GM19351 (cell line): ENCODE data around the gene CCDC83.

ENCODE experiments used
- ATAC-seq: cut with Tn5 transposase; IDR thresholded peaks from one replicate; pipeline ENCODE4 v1.9.1; 2021; ENCODE audit warnings: mild to moderate bottlenecking, moderate library complexity; ENCODE audit not compliant: unreplicated experiment

The CCDC83 gene

DNA sequence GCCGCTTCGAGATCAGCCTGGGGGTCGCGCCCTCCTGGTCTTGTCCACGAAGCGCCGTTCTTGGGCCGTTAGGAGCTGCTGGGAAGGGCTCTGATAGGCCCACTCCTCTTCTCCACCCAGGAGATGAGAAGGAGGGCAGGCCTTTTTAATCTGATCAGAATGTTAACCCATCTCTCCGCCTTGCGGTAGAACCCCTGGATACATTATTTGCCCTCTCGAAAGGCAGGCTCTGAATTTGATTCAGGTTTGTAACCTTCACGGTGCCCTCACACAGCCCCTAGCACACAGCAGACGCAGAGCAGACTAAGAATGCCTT is at the start of gene CCDC83:
Gene CCDC83 (plus strand): TSS at position 43 of the 316 bp plus-strand sequence. CDS start 9,741 bp downstream, outside the sequence.
- ATAC-seq, result no peak

DNA sequence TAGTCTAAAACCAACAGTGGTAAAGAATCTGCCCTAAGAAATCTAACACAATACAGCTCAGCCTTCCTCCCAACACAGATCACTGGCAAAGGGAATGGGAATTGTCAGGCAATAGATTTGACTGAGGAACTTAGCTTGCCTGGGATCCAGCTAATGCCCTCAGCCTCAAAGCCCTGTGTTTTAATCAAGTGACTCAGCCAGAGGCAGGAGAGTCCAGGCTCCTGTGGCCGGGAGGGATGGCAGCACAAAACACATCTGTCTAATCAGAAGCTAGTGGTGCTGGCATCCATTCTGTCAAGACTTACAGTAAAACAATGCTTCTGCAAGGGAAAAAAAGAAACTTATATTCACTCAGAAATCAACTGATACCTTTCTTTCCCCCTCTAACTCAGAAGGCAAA is 49.8 kb upstream of the CCDC83 start:
- ATAC-seq, result no peak

DNA sequence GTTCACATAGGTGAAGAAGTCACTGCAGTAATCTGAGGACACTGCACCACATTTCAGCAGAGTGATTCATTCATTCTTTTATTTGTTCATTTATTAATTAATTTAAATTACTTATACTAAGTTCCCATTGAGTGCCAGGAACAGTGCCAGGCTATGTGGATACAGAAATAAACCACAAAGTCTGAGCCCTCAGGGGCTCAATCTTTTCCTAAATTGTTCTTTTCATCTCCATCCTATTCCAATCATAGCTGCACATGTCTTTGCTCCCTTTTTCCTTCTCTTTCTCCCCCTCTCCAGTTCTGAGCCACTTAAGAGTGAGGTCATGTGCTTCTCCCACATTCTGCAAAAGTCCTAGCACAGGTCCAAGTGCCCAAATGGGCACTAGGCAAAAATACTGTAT is 49.2 kb upstream of the CCDC83 start:
- ATAC-seq, result no peak

DNA sequence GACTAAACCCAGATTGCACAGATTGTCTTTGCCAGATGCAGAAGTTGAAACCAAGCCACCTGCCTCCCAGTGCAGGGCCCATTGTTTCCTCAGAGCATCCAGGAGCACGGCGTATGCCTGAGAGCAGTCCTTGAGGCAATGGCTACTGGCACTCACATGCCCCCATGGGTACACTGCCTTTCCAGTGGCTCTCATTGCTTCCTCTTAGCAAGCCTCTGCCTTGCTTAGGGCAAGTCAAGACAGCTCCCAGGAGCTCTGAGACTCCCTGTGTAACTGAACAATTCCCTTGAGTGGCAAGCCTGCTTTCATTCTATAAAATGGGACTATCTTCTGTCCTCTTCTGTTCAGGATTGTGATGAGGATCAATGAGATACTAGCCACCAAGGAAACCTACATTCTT is 48.3 kb upstream of the CCDC83 start:
- ATAC-seq, result no peak

DNA sequence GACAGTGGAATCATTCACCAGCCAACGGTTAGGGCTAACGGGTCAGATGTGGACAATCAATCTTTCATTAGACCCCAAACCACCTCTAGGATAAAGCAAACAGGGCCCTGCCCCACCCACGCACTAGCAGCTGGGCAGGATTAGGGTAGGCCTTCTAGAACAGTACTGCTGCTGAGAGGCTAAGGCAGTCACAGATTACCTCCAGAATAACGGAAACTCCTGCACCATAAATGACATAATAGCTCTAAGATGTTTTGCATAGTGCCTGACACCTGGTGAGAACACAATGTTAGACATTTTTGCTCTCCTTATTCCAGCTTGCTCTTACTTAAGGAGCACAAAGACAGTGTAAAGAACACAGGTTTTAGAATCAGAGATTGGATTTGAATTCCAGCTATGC is 46.0 kb upstream of the CCDC83 start:
- no peak for ATAC-seq

DNA sequence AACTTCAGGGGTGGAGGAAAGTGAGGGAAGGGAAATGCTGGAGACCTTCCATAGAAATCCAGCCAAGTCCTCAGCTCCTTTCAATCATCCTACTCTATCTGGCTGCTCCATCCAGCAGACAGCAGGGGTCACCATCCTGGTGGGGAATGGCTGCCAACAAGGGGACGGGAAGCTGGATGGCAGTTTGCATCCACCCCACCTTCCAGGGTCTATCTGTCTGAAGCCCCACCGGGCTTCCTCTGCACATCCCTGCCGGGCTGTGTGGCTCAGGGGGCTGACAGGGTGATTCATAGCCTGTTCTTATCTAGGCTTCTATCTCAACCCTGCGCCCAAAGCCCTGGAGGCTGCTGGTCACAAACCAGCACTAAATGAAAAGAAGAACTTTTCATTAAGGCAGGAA is 45.3 kb upstream of the CCDC83 start:
- ATAC-seq, result no peak

DNA sequence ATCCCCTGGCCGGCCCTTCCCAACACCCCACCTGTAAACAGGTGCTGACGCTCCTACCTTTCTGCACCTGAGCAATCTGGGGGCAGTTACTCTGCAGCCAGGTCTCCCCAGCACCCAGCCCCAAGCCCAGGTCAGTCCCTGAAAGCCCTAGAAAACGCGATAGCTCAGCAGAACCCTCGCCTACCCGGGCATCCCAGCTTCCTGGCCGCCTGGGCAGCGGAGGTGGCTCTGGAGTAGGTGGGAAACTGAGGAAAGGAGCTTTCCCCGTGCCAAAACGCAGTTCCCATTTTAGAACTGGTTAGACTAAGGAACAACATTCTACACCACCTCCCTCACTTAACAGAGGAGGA is 44.7 kb upstream of the CCDC83 start:
- no peak for ATAC-seq

DNA sequence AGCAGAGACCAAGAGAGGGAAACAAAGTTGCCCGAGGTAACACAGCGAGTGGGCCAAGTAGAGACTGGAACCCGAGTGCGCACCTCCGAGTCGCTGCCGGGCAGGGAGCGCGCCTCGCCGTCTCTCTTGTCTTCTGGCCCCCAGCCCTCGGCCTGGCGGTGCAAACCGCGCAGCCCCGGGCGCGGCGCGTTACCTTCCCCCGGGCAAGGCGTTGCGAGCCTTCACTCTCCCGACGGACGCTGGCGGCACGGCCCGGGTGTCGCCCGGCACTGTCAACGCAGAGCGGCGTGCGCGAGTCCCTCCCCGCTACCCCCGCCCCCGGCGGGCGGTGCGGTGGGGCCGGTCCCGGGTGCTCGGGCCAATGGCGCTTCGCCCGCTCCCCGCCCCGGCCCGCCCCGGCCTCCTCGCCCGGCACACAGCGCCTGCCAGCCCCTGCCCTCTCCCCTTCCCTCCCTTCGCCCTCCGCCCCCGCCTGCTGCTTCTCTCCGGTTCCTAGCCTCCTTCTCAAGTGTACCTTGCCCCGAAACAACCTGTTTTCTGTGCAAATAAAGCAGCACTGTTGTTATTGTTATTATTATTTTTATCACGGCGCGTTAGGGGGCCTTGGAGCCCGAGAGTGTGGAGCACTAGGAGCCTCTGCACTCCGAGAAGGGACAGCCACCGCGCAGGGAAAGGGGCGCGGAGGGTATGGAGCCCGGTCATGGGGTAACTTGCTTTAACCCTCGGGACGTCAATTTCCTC is 44.1 kb upstream of the CCDC83 start, which contains the start of gene SYTL2:
Gene SYTL2 (minus strand): TSS at position 271 of the 741 bp plus-strand sequence. CDS start 53,416 bp downstream, outside the sequence.
- peak; percentile 90 for ATAC-seq

DNA sequence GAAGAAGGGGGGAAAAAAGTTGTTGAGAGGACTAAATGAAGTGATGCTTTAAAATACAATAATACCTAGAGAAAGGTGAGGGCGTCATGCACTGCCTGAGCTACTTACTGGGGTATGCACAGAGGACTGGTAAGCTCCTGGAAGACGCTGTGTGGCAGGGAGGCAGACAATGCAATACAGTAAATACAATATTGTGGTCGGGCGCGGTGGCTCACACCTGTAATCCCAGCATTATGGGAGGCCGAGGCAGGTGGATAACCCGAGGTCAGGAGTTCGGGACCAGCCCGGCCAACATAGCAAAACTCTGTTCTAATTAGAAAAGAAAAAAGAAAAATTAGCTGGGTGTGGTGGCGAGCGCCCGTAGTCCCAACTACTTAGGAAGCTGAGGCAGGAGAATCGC is 43.6 kb upstream of the CCDC83 start:
- ATAC-seq, result no peak

DNA sequence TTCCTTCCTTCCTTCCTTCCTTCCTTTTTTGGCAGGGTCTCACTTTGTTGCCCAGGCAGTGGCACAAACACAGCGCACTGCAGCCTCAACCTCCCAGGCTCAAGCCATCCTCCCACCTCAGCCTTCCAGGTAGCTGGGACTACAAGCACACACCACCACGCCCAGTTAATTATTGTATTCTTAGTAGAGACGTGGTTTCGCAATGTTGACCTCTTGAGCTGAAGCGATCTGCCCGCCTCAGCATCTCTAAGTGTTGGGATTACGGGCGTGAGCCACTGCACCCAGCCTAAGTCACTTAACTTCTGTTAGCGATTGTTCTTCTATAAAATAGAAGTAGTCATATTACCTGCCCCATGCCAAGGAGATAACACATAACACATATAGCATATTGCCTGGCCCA is 41.5 kb upstream of the CCDC83 start:
- no peak for ATAC-seq

DNA sequence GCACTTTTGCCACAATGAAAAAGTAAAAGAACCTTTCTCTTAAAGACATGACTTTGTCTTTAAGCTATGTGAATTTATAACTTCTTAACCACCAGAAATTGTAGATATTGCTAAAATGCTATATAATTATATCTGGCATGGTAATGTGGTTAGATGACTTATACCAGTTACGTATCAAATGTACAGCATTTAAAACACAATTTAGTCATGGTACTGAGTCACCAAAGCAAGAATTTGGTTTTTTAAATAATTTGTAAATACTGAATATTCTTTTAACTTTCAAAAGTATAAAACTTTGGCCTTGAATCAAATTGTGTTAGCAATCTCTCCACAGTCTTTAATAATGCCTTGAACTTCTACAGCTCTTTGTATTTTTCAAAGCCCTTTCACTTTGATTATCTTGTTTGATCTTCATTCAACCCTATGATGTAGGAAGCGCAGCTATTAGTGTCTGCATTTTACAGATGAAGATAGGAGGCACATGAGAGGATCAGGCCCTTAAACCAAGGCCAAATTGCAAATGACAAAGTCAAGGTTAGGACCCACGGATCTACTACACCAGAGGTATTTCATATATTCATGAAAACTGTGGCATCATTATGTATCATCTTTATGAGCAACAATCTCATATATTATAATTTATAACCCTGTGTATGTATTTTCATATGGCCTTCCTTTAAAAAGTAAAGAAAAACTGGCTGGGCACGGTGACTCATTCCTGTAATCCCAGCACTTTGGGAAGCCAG is 39.8 kb upstream of the CCDC83 start:
- ATAC-seq, result no peak

DNA sequence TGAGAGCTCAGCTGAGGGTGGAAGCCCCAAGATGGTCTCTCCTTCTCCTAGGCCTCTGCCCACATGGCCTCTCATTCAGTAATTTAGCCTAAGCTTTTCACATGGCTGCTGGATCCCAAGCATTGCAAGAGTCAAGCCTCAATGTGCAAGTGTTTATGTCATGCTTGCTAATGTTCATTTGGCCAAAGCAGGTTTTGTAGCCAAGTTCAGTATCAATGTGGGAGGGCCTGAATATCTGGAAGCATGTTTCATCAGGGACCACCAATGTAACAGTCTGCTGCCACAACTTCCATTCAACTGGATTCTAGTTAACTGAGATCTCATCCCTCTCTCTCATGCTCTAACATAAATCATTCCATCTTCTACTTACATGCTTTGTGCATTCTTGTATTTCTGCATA is 35.7 kb upstream of the CCDC83 start:
- ATAC-seq, result no peak

DNA sequence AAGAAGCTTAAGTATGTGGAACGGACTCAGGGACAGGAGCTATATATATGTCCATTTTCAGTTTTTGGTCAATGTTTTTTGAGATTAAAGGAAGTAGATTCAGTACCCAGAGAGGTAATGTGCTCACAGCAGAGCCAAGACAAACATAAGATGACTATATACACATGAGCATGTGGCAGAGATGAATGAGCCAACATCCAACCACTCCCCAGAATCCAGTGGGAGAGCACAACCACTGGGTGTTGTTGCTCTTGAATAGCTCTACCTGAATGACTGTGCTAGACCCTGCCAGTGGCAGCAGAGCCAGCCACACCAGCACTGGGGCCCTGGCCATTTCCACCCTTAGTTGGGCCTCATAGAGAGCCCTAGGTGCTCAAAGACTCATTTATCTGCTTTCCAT is 33.5 kb upstream of the CCDC83 start:
- ATAC-seq, result no peak

DNA sequence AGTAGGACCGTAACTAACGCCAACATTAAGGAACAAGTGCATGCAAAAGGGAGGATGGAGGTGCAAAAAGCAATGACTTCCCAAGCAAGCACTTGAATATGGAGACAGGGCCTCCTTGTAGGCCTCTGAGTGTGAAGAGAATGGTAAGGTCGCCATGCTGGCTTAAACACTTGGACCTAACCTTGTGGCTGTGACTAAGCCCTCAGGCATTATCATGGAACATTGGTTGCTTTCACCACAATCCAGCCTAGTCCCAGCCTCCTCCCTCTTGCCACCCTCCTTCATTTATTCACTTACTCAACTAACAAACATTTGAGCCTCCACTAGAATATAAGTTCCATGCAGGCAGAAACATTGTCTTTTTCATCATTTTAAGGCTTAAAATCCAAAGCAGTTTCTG is 32.4 kb upstream of the CCDC83 start:
- ATAC-seq, result no peak

DNA sequence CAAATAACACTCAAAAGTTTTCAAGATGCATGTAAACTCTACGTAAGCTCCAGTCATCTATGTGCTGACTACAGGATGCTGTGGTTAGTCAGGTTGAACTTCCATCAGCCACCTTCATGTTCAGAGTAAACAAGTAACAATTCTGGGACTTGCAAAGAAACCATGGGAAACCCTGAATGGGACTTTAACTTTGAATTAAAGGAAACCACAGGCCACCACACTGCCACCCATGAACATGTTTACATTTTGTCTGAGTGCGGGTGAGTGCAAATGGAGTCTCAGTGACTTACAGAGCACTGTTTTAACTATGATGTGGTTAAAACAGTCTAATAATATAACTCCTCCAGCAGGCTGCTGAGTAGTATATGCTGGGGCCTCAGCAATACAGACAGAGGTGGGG is 31.4 kb upstream of the CCDC83 start:
- peak; percentile 36 for ATAC-seq

DNA sequence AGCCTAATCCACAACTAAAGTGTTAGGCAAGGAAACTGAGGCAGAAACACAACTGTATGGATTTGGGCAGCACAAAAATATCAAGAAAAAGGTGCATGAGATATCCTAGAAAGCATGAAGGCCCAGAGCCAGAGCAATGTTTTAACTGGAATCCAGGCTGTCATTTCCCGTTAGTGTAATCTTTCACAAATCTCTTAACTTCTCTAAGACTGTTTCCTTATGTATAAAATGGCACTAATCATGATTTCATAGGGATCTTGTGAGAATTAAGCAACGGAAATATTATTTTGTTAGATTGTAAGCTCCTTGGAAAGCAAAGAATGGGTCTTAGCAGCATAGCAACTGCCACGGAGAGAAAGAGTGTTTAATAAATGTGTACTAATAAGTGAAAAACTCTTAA is 29.6 kb upstream of the CCDC83 start:
- no peak for ATAC-seq

DNA sequence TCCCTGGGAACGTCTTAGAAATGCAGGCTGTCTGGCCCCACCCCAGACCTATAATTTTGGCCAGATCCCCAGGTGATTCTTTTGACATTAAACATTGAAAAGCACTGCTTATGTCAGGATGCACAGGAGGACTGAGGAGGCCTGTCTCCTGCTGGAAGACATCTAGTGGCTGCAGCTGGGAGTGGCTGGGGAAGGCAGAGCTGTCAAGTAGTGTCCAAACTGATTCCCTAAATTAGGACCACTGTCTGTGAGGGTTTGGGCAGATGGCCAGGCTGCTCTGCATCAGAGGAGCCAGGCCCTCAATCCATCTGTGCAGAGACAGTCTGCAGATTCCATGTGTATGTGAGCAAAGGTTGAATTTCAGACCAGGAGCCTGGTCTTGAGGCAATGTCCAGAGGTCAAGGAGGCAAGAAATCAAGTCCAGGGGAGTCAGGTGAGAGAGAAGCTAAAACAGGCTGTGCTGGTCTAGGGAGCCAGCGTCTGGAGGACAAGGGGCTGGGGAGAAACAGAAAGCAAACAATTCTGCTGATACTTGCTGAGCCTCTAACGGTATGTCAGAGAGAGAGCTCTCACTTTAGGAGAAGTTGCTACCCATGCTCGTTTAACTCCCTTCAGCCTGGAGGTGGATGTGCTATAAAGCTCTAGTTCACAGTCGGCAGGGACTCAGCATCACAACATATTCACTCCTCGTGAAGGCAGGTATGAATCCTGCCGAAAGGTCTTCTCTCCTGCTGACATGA is 28.9 kb upstream of the CCDC83 start:
- peak; percentile 60 for ATAC-seq

DNA sequence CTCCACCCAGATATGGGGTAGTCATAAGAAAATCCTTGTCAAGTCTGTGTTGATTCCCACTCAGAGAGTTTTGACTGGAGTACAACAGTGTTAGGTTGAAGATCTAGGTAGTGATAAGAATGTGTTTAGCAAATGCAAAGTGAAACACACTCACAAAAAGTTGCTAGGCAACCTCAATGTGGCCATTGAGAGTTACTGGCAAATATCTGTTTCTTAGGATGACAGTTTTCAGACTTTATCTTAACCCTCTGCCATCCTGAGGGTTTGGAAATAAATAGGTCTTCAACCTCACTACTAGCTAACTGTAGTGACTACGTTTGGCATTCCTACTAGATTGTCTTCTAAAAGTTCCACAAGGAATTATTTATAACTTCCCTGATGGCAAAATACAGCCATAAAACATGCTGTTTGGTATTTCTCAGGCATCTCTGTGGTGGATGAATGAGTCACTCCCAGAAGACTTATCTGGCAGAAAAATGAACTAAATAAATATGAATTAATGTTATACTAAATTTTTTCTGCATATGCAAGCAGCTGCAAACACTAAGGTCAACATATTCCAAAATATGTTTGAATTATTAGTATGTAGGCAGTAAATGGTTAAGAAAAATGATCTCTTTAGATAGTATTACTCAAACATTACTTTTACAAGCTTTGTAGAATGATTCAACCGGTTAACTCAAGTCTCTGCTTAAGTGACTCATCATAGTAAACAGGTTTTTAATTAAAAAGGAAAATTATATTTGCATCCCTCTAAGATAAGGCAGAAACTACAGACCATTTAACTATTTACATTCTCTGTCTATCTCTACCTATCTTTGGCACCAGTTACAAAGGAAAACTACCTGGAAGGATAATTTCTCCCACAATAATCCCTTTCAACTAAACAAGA is 27.2 kb upstream of the CCDC83 start:
- ATAC-seq, result no peak

DNA sequence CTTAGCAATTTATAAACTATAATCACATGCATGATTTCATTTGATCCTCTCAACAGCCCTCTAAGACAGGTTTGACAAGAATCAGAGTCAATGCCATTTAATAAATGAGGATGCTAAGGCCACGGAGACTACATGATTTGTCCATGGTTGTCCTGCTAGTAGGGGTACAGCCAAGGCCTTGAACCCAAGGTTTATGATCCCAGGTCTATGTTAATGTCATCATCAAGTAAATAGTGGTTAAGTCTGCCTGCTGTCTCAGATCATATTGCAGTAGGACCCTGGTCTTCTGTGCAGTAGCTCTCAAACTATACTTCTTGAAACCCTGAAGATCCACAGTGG is 26.6 kb upstream of the CCDC83 start:
- no peak for ATAC-seq

DNA sequence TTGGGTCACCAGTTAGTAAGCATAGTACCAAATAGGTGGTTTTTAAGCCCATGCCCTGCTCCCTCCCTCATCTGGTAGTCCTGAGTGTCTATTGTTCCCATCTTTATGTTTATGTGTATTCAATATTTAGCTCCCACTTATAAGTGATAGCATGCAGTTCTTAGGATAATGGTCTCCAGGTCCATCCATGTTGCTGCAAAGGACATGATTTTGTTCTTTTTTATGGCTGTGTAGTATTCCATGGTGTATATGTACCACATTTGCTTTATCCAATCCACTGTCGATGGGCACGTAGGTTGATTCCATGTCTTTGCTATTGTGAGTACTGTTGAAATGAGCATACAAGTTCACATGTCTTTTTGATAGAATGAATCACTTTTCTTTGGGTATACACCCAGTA is 26.0 kb upstream of the CCDC83 start:
- ATAC-seq, result no peak

DNA sequence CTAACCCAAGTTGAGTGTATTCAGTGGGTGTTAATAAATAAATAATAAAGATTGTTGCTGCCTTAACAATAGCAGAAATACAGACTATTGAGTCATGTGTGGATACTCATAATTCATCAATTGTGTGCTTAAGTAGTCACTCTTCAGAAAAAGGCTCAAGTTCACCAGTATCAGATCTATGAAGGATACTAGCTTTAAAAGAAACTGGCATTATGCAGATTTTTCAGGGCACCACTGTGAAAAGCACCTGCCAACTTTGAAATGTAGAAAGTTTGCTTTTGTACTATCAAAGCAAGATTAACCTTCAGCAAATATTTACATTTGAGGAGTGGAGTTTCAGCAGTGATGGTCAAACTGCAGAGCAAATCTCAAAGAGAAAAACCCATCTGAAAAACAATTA is 24.1 kb upstream of the CCDC83 start:
- no peak for ATAC-seq
